OCI-LY7 (cell line): ENCODE results near the gene CRYAB. TPM values are rescaled to one million over a fixed set of nuclear protein-coding genes. Genes with fewer than 3 reads are reported as not detected.

Source experiments
- BruUV-seq: library from RNA; stranded (reverse); fragments of 400-500 nt; replicated peaks from 2 replicates; lab custom pipeline; 2021; lab: Mats Ljungman, UMichigan
- CTCF ChIA-PET: fragments of 300-600 bp; sonication (Branson Sonifier 250); formaldehyde crosslinking; loops from one replicate; lab custom pipeline; 2022; ENCODE audit warnings: antibody characterized with exemption; ENCODE audit not compliant: unreplicated experiment; lab: Charles Lee
- POLR2A ChIA-PET: fragments of 300-600 bp; sonication (Branson Sonifier 250); formaldehyde crosslinking; loops from one replicate; lab custom pipeline; 2022; ENCODE audit warnings: antibody characterized with exemption; lab: Charles Lee
- DNase-seq: peaks from one replicate; pipeline ENCODE4 v3.0.0-alpha.2; 2015; ENCODE audit warnings: low spot score
- H2AFZ ChIP-seq: fragments of 200-600 bp; sonication (generic), shearing (Covaris generic); 2 replicates; pipeline ENCODE4 v1.6.1; 2014; ENCODE audit warnings: mild to moderate bottlenecking, antibody characterized with exemption, low read length, moderate library complexity
- H3K27ac ChIP-seq: fragments of 200-600 bp; sonication (generic); 2 replicates; pipeline ENCODE4 v1.5.1; 2014; ENCODE audit warnings: mixed run types, low read depth, mild to moderate bottlenecking, moderate library complexity, low read length, inconsistent platforms; ENCODE audit not compliant: poor library complexity, severe bottlenecking
- H3K36me3 ChIP-seq: fragments of 200-600 bp; sonication (generic); 2 replicates; pipeline ENCODE4 v1.6.1; 2014; ENCODE audit warnings: mild to moderate bottlenecking, antibody characterized with exemption, low read length, moderate library complexity, mixed read lengths; ENCODE audit not compliant: insufficient read depth
- H3K4me1 ChIP-seq: fragments of 200-600 bp; sonication (generic); 2 replicates; pipeline ENCODE4 v1.5.1; 2014; ENCODE audit warnings: mild to moderate bottlenecking, low read length; ENCODE audit not compliant: insufficient read depth, poor library complexity, severe bottlenecking
- H3K4me2 ChIP-seq: fragments of 200-600 bp; sonication (generic); 2 replicates; pipeline ENCODE4 v1.6.1; 2014; ENCODE audit warnings: mild to moderate bottlenecking, low read length
- H3K4me3 ChIP-seq: fragments of 200-600 bp; sonication (generic); 2 replicates; pipeline ENCODE4 v1.5.1; 2014; ENCODE audit warnings: mild to moderate bottlenecking, low read depth, low read length; ENCODE audit not compliant: poor library complexity, severe bottlenecking
- H3K79me2 ChIP-seq: fragments of 200-600 bp; sonication (generic); 2 replicates; pipeline ENCODE4 v1.6.1; 2016; ENCODE audit warnings: low read depth, mild to moderate bottlenecking, low read length, moderate library complexity, mixed read lengths; ENCODE audit not compliant: insufficient read depth
- H3K9me2 ChIP-seq: fragments of 200-600 bp; sonication (generic); 2 replicates; pipeline ENCODE4 v1.6.1; 2016; ENCODE audit warnings: mild to moderate bottlenecking, low read length, mixed read lengths; ENCODE audit not compliant: insufficient read depth
- H3K9me3 ChIP-seq: fragments of 200-600 bp; sonication (generic); 2 replicates; pipeline ENCODE4 v1.6.1; 2014; ENCODE audit warnings: mild to moderate bottlenecking, mixed run types, low read length, mixed read lengths
- H4K20me1 ChIP-seq: fragments of 200-600 bp; sonication (generic); 2 replicates; pipeline ENCODE4 v1.6.1; 2014; ENCODE audit warnings: mild to moderate bottlenecking, antibody characterized with exemption, low read length, moderate library complexity, mixed read lengths; ENCODE audit not compliant: insufficient read depth
- EZH2phosphoT487 ChIP-seq: fragments of 200-600 bp; sonication (generic); IDR thresholded peaks from 2 replicates; pipeline ENCODE4 v1.6.1; 2018; ENCODE audit warnings: low read depth, borderline replicate concordance, mild to moderate bottlenecking, mixed run types, antibody characterized with exemption, low read length, moderate library complexity, mixed read lengths
- intact Hi-C: fragments of 100-400 bp; cut with micrococcal nuclease; formaldehyde crosslinking; loops from one replicate; pipeline ENCODE4 v1.10.0; 2022; ENCODE audit not compliant: unreplicated experiment
- total RNA-seq, 2 experiments: library from RNA; depleted of rRNA in 1 of 2; stranded (reverse); fragments of >200 nt in 1 of 2; shearing (Covaris generic) in 1 of 2; gene quantifications; 2 replicates each; pipeline ENCODE4 v1.2.3, GENCODE V29; 2014 to 2022
- TF ChIP-seq, protein P1 (sequence below): fragments of 200-600 bp; sonication (generic); conservative IDR thresholded peaks from 2 replicates; pipeline ENCODE4 v1.5.1; 2014; ENCODE audit warnings: mild to moderate bottlenecking, antibody characterized with exemption, low read length, moderate library complexity, mixed read lengths

Gene CRYAB
- total RNA-seq, 2 experiments from 2014 or later: not detected

DNA sequence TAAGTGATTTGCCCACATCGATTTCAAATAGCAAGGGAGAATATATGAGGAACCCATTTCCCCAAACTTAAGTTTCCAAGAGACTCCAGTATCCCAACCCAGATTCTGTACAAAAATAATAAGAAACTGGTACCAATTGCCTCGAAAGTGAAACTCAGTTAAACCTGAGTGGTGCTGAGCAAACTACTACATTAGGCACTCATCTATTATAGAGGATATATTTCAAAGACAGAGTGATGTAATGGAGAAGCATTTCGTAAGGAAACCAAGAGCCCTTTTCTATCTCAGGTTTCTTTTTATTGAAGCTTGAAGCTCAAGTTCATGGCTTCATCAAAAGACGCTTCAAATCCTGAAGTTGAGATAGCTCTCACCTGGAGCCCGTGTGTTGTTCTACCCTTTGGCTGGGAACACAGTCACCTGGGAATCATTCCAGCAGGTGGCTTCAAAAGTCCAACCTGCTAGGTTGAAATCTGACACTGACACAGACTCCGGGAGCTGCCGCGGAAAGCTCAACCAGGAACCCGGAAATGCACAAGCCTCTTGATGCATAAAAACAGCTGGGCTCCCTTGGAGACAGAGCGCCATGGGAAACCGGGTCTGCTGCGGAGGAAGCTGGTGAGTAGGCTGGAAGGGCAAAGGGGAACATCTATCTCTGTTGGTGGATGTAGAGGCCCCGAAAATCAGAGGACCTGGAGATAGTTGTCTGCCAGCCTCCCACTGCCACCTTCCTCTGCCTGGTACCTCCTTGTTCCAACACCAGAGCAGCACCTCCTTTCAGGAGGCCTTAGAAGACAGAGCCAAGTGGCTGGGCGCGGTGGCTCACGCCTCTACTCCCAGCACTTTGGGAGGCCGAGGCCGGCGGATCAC lies 7.1 kb upstream of the CRYAB start, which contains the start of gene C11orf52:
C11orf52 (plus strand) TSS at position 524 of the 867 bp plus-strand sequence; CDS start at position 584, 60 bp downstream.
- POLR2A ChIA-PET: interaction anchor here (0.6 to 1.9 kb wide), 4 partner anchors 8 to 238 kb away, joined by 3 to 12 read pairs (median 6); no protein-coding TSS in a partner anchor
- intact Hi-C loops: no loop called here
- DNase-seq: no peak

DNA sequence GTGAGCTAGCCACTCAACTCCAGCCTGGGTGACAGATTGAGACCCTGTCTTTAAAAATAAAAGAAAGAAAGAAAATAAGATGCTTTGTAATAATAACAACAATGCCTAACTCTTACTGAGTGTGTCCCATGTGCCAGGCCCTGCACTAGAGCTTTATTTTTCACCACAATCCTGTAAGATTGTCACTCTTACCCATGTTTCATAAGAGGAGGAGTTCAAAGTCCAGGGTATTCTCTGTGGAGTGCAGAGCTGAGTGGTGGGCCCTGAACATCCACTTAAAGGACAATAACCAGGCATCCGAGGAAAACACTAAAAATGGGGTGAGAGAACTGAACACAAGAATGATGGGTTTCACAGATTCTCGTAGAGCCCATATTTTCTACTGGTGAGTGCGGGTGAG lies 6.2 kb upstream of the CRYAB start:
- ChIA-PET CTCF (no interaction called here), POLR2A (interaction anchor here (0.7 to 1.9 kb wide), 4 partner anchors 9 to 114 kb away, joined by 3 to 12 read pairs (median 6); partner anchors contain the start of gene ALG9)
- Histone ChIP-seq H3K9me3 (no peaks in the 10 kb centered on the region), H4K20me1 (no peaks in the 10 kb centered on the region), H3K4me1 (no peaks in the 10 kb centered on the region), H2AFZ (no peak overlapping the region), H3K27ac (no peak overlapping the region), H3K79me2 (no peaks in the 10 kb centered on the region), H3K36me3 (no peaks in the 10 kb centered on the region), H3K4me3 (no peak overlapping the region), H3K9me2 (no peaks in the 10 kb centered on the region), H3K4me2 (no peak overlapping the region)
- no peak for TF ChIP-seq EZH2phosphoT487
- TF ChIP-seq, protein P1, sequence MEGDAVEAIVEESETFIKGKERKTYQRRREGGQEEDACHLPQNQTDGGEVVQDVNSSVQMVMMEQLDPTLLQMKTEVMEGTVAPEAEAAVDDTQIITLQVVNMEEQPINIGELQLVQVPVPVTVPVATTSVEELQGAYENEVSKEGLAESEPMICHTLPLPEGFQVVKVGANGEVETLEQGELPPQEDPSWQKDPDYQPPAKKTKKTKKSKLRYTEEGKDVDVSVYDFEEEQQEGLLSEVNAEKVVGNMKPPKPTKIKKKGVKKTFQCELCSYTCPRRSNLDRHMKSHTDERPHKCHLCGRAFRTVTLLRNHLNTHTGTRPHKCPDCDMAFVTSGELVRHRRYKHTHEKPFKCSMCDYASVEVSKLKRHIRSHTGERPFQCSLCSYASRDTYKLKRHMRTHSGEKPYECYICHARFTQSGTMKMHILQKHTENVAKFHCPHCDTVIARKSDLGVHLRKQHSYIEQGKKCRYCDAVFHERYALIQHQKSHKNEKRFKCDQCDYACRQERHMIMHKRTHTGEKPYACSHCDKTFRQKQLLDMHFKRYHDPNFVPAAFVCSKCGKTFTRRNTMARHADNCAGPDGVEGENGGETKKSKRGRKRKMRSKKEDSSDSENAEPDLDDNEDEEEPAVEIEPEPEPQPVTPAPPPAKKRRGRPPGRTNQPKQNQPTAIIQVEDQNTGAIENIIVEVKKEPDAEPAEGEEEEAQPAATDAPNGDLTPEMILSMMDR: no peak
- no peak for DNase-seq
- intact Hi-C loops: no loop called here
- BruUV-seq: no TSS peak

More for the DNA sequence above, 7.1 kb upstream of the CRYAB start, which contains the start of gene C11orf52:
- Histone ChIP-seq H3K79me2 (no peaks in the 10 kb centered on the region), H3K4me2 (no peak within 1 kb of the TSS), H3K4me3 (no peak within 1 kb of the TSS), H3K9me3 (no peaks in the 10 kb centered on the region), H3K36me3 (no peaks in the 10 kb centered on the region), H3K27ac (no peak within 1 kb of the TSS), H3K9me2 (no peaks in the 10 kb centered on the region), H2AFZ (no peak within 1 kb of the TSS), H4K20me1 (no peaks in the 10 kb centered on the region), H3K4me1 (no peaks in the 10 kb centered on the region)
- TF ChIP-seq EZH2phosphoT487: no peak
- TF ChIP-seq, protein P1: no peak
- CTCF ChIA-PET: no interaction called here
- no TSS peak for BruUV-seq
